ENCODE data around the gene BCKDHB. TPM values are rescaled to one million over a fixed set of nuclear protein-coding genes. Genes with fewer than 3 reads are reported as not detected.

Gene BCKDHB
- total RNA-seq, 2 experiments from 2014 or later = 16.4 to 17.7 TPM

DNA sequence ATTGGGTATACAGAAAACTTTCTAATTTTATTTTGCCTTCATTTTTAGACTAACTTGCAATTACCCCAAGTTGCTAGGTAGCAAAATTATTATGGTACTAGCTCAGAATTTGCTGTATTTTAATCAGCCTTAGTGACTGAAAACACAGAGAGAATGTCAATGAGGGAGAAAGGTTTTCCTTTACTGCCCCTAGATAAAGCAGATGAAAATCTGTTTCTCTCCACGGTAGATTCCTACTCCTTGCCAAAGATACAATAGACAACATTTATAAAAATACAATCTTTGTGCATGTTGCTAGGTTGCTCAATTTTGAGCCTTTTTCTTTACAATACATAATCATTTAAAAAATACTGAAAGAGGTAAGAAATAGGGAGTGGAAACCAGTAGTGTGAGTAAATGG lies 222.2 kb downstream of the BCKDHB start:
- intact Hi-C loops (cut with micrococcal nuclease) = no loop called here
- Mint-ChIP-seq H3K4me3 (no peak overlapping the region), H3K36me3 (no peaks in the 10 kb centered on the region), H3K9me3 (no peaks in the 10 kb centered on the region), H3K27ac (no peak overlapping the region), H3K27me3 (no peaks in the 10 kb centered on the region), H3K4me1 (ENCODE audit: low read depth) (no peaks in the 10 kb centered on the region)
- CTCF ChIA-PET = interaction anchor here (1.3 kb wide), 1 partner anchor 10 kb away, joined by 3 read pairs; no protein-coding TSS in a partner anchor
- DNase-seq = no peak
- POLR2A ChIA-PET = no interaction called here

DNA sequence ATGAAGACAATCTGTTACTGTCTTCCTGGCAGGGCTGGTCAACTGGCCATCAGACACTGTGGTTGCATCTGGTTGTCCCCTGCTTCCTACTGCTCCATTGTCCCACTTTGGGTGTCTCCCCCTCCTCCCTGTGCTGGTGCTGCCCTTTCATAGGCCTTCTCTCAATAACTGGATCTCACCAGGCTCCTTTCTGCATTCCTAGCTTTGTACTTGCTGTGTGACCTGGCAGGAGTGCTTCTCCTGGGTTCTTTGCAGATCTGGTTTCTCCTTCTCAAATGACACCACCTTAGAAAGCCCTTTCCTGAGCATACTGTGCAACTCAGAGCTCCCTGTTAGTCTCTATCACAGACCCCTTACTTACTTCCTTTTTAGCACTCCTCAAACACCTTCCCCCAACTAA lies 223.0 kb downstream of the BCKDHB start:
- Mint-ChIP-seq H3K27ac (no peak overlapping the region), H3K36me3 (no peaks in the 10 kb centered on the region), H3K27me3 (no peaks in the 10 kb centered on the region), H3K4me3 (no peak overlapping the region), H3K9me3 (no peaks in the 10 kb centered on the region), H3K4me1 (ENCODE audit: low read depth) (no peaks in the 10 kb centered on the region)
- DNase-seq = no peak
- POLR2A ChIA-PET = no interaction called here
- CTCF ChIA-PET = interaction anchor here (1.3 kb wide), 1 partner anchor 9 kb away, joined by 3 read pairs; no protein-coding TSS in a partner anchor
- intact Hi-C loops (cut with micrococcal nuclease) = no loop called here

DNA sequence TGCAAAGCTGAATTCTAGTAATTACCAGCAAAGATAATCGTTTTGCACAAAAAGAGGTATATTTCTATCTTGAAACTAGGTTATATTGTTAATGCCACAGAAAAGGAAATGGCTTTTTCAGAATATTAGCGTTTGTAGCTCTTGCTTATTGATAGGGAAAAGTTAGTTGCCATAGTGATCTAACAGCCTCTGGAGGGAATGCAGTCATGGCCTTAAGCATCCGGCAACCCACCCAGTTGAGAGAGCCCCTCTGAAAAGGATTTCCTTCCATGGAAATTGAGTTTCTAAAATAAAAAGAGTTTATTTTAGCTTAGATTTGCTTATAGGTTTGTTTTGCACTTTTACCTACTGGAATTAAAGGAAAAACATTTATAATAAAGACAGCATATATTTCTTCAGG lies 224.5 kb downstream of the BCKDHB start:
- CTCF ChIA-PET = interaction anchor here (1.8 kb wide), 1 partner anchor 117 kb away, joined by 4 read pairs; no protein-coding TSS in a partner anchor
- H3K4me1 Mint-ChIP-seq (ENCODE audit: low read depth) = no peaks in the 10 kb centered on the region
- no peaks in the 10 kb centered on the region for H3K27me3 Mint-ChIP-seq
- no peaks in the 10 kb centered on the region for H3K9me3 Mint-ChIP-seq
- POLR2A ChIA-PET = no interaction called here
- H3K27ac Mint-ChIP-seq = no peak overlapping the region
- no peak overlapping the region for H3K4me3 Mint-ChIP-seq
- no peak for DNase-seq
- H3K36me3 Mint-ChIP-seq = no peaks in the 10 kb centered on the region
- intact Hi-C loops (cut with micrococcal nuclease) = loop anchor here (10.0 kb wide), 1 partner anchor 196 kb away; no protein-coding TSS in a partner anchor

DNA sequence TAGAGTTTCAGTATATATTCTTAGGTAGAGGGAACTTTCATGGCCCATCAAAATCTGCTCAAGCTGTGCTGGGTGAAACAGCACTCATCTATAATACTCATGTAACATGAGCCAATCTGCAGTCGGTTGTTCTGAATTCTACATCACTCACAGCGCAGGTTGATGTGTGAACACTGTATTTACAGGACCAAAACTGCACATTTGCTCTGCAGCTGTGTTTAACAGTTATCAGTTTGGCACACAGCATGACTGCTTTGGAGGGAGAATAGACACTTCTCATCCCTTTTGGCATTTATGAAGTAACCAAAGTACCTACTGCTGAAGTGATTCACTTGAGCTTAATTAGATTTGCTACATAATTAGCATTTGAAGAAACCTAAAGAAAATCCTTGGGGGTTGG lies 225.1 kb downstream of the BCKDHB start:
- H3K4me1 Mint-ChIP-seq (ENCODE audit: low read depth) = no peaks in the 10 kb centered on the region
- no peaks in the 10 kb centered on the region for H3K9me3 Mint-ChIP-seq
- DNase-seq = no peak
- H3K27me3 Mint-ChIP-seq = no peaks in the 10 kb centered on the region
- no peak overlapping the region for H3K4me3 Mint-ChIP-seq
- no peaks in the 10 kb centered on the region for H3K36me3 Mint-ChIP-seq
- intact Hi-C loops (cut with micrococcal nuclease) = loop anchor here (10.0 kb wide), 1 partner anchor 197 kb away; no protein-coding TSS in a partner anchor
- H3K27ac Mint-ChIP-seq = no peak overlapping the region
- ChIA-PET CTCF (interaction anchor here (1.8 kb wide), 1 partner anchor 117 kb away, joined by 4 read pairs; no protein-coding TSS in a partner anchor), POLR2A (no interaction called here)

DNA sequence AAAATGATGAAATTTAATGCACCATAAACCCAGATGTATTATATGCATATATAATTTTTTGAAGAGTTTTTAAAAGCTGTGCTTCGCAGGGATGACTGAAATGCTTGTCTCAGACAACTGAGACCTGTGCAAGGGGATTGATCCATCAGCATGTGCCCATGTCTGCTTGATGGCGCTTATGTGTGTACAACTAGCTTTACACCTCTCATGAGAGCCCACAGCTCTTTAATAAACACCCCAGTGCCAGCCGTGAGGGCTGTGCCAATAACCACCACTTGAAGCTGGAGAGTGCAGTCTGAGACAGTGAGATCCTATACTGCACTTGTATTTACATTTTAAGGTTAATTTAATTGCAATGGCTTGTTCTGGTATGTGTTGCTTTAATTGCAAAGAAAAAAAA lies 225.5 kb downstream of the BCKDHB start:
- no peak overlapping the region for H3K4me3 Mint-ChIP-seq
- no peaks in the 10 kb centered on the region for H3K9me3 Mint-ChIP-seq
- no peaks in the 10 kb centered on the region for H3K4me1 Mint-ChIP-seq (ENCODE audit: low read depth)
- H3K36me3 Mint-ChIP-seq = no peaks in the 10 kb centered on the region
- ChIA-PET CTCF (no interaction called here), POLR2A (no interaction called here)
- H3K27ac Mint-ChIP-seq = no peak overlapping the region
- intact Hi-C loops (cut with micrococcal nuclease) = loop anchor here (10.0 kb wide), 1 partner anchor 197 kb away; no protein-coding TSS in a partner anchor
- DNase-seq = no peak
- H3K27me3 Mint-ChIP-seq = no peaks in the 10 kb centered on the region

DNA sequence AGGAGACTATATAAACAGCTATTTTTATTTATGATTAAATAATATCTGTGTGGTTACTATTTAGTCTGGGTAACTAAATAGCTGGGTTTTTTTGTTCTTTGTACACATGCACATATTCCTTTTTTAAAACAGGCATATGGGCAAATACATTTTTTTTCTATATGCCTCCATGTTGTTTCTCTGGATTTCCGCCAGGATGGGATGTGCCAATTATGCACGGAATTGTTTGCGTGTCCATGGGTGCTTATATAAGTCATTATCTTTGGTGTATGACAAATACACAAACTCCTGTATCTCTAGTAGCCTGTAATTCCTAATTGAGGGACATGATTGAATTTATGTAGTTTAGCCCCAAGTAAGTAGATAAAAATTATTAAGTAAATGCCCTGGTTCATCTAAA lies 226.9 kb downstream of the BCKDHB start:
- POLR2A ChIA-PET = no interaction called here
- H3K27ac Mint-ChIP-seq = no peak overlapping the region
- DNase-seq = no peak
- intact Hi-C loops (cut with micrococcal nuclease) = loop anchor here (10.0 kb wide), 1 partner anchor 199 kb away; no protein-coding TSS in a partner anchor
- CTCF ChIA-PET = no interaction called here
- no peaks in the 10 kb centered on the region for H3K36me3 Mint-ChIP-seq
- H3K9me3 Mint-ChIP-seq = no peaks in the 10 kb centered on the region
- H3K27me3 Mint-ChIP-seq = no peaks in the 10 kb centered on the region
- H3K4me3 Mint-ChIP-seq = no peak overlapping the region
- H3K4me1 Mint-ChIP-seq (ENCODE audit: low read depth) = no peaks in the 10 kb centered on the region

DNA sequence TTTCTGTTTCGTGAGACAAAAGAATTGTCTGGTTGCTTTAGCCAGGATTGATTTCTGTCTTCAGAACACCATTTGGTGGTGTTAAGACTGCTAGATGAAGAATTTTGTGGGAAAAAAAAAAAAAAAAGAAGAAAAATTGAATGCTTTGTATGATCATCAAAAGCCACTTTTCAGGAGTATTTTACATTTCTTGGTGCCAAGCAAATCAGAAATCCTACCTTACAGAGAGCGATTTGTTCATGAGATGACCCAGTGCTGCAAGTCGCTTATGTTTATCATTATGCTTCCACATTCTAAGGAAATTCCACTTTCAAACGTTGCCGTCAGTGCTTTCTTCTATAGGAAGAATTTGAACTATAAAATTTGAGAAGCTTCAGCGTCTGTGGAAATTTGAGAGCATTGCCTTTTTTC lies 228.7 kb downstream of the BCKDHB start:
- intact Hi-C loops (cut with micrococcal nuclease) = loop anchor here (10.0 kb wide), 1 partner anchor 200 kb away; no protein-coding TSS in a partner anchor
- Mint-ChIP-seq H3K36me3 (no peaks in the 10 kb centered on the region), H3K27ac (no peak overlapping the region), H3K4me3 (no peak overlapping the region), H3K4me1 (ENCODE audit: low read depth) (no peaks in the 10 kb centered on the region), H3K9me3 (no peaks in the 10 kb centered on the region), H3K27me3 (no peaks in the 10 kb centered on the region)
- ChIA-PET CTCF (no interaction called here), POLR2A (no interaction called here)
- DNase-seq = no peak

DNA sequence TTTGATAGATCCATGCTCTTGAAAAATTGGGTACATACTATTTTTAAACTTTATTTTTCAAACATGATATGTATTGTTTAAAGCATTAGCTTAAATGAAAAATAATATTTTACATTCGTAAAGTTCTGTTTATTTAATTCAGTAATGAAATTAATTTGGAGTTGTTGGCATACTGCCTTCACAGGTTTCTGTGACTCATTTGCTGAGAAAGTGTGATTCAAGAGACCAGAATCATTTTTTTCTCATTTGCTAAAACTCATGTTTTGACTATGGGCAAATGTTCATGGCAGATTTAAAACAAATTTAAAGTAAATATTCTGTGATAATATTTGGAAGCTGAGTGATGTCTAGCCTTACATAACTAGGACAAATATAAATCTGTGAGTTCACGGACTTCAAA lies 230.4 kb downstream of the BCKDHB start:
- H3K4me1 Mint-ChIP-seq (ENCODE audit: low read depth) = no peaks in the 10 kb centered on the region
- H3K9me3 Mint-ChIP-seq = no peaks in the 10 kb centered on the region
- DNase-seq = no peak
- H3K36me3 Mint-ChIP-seq = no peaks in the 10 kb centered on the region
- no peak overlapping the region for H3K27ac Mint-ChIP-seq
- ChIA-PET POLR2A (no interaction called here), CTCF (interaction anchor here (0.7 to 1.6 kb wide), 4 partner anchors 14 to 1417 kb away, joined by 3 to 4 read pairs (median 4); no protein-coding TSS in a partner anchor)
- H3K4me3 Mint-ChIP-seq = no peak overlapping the region
- H3K27me3 Mint-ChIP-seq = no peaks in the 10 kb centered on the region
- intact Hi-C loops (cut with micrococcal nuclease) = loop anchor here (10.0 kb wide), 1 partner anchor 202 kb away; no protein-coding TSS in a partner anchor

DNA sequence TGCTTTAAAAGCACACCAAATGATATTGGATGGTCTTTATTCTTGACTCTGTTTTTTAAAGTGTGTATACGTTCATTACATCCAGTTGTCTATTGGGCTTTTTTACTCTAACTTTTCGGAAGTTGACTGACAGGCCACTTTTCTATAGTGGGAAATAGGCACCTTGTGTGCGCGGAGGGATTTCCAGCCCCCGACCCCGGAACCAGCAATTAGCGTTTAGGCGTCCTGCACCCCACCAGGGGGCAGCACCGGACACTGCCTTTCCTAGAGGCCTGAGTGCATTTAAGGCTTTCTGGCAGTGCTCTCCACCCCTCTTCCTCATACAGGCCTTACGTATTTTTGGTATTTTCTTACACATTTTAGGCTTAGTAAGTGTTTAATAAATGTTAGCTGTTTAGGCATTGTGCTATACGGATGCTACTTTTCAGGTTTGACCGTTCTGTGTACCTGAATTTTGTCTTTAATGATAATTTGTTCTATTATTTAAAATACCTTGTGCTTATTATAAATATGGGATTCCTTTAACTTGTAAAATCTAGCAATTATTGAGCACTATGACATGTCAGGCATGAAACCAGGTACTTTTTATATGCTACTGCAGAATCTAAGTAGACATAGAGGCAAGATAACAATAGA lies 231.8 kb downstream of the BCKDHB start:
- H3K4me3 Mint-ChIP-seq = no peak overlapping the region
- intact Hi-C loops (cut with micrococcal nuclease) = loop anchor here (1.0 to 10.0 kb wide), 2 partner anchors 204 to 1415 kb away; no protein-coding TSS in a partner anchor
- POLR2A ChIA-PET = no interaction called here
- no peaks in the 10 kb centered on the region for H3K4me1 Mint-ChIP-seq (ENCODE audit: low read depth)
- H3K36me3 Mint-ChIP-seq = no peaks in the 10 kb centered on the region
- no peak overlapping the region for H3K27ac Mint-ChIP-seq
- DNase-seq = peak; percentile 68
- CTCF ChIA-PET = interaction anchor here (0.6 to 1.6 kb wide), 3 partner anchors 10 to 21 kb away, joined by 3 to 4 read pairs (median 3); no protein-coding TSS in a partner anchor
- no peaks in the 10 kb centered on the region for H3K27me3 Mint-ChIP-seq
- H3K9me3 Mint-ChIP-seq = no peaks in the 10 kb centered on the region

DNA sequence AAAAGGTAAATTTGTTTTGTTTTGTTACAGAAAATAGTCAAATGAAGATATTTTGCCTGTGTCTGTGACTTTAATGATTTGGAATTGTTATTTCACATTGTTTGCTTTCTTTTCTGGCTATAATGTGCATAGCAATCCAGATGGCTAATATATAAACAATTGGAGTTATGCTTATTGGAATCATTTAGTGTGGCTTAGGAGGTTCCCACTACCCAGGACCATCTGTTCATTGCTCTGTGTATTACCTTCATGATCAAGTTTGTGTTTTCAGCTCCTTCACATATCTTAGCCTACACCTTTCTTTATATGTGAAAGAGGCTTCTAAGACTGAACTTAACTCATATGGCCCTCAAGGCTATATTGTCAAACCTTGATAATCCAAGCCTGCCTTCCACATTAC lies 232.9 kb downstream of the BCKDHB start:
- Mint-ChIP-seq H3K36me3 (no peaks in the 10 kb centered on the region), H3K27me3 (no peaks in the 10 kb centered on the region), H3K9me3 (no peaks in the 10 kb centered on the region), H3K4me1 (ENCODE audit: low read depth) (no peaks in the 10 kb centered on the region), H3K4me3 (no peak overlapping the region), H3K27ac (no peak overlapping the region)
- CTCF ChIA-PET = interaction anchor here (0.9 to 1.2 kb wide), 2 partner anchors 11 to 108 kb away, joined by 3 read pairs; no protein-coding TSS in a partner anchor
- POLR2A ChIA-PET = no interaction called here
- intact Hi-C loops (cut with micrococcal nuclease) = loop anchor here (10.0 kb wide), 1 partner anchor 205 kb away; no protein-coding TSS in a partner anchor
- no peak for DNase-seq

DNA sequence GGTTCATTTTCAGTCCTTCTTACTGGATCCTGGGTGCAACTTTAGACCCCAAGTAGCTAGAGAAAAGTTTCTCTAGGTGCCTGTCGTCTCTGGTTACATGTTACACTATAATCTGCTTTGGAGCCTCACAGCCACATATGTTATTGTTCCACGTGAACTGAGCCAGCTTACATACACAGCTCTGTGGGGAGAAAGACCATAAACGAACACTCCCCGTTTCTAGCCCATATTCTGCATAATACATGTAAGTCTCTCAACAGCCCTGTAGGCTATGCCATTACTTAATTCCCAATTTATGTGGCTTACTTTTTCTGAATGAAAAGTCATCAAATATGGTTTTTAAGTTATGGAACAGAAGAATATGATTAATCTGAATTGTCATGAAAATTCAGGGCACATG lies 233.8 kb downstream of the BCKDHB start:
- H3K4me3 Mint-ChIP-seq = no peak overlapping the region
- ChIA-PET POLR2A (no interaction called here), CTCF (interaction anchor here (0.9 kb wide), 1 partner anchor 107 kb away, joined by 3 read pairs; no protein-coding TSS in a partner anchor)
- H3K4me1 Mint-ChIP-seq (ENCODE audit: low read depth) = no peaks in the 10 kb centered on the region
- no peaks in the 10 kb centered on the region for H3K27me3 Mint-ChIP-seq
- H3K27ac Mint-ChIP-seq = no peak overlapping the region
- DNase-seq = no peak
- H3K36me3 Mint-ChIP-seq = no peaks in the 10 kb centered on the region
- H3K9me3 Mint-ChIP-seq = no peaks in the 10 kb centered on the region
- intact Hi-C loops (cut with micrococcal nuclease) = no loop called here

DNA sequence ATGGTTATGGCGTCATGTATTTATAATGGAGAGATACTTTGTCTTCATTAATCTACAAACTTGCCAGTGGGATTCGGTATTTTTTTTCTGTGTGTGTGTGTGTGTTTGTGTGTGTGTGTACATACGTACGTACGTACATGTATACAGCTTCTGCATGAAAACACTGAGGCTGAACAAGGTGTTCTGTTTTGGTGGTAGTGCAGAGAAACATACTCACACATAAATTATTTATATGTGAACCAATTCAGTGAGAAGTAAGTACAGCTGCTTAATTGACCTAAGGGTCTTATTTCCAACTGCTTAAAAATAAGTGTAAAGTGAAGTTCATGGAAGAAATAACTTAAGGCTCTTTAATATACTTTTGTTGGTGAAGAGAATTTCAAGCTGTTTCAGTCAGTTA lies 234.2 kb downstream of the BCKDHB start:
- no peak overlapping the region for H3K4me3 Mint-ChIP-seq
- no peaks in the 10 kb centered on the region for H3K27me3 Mint-ChIP-seq
- no peaks in the 10 kb centered on the region for H3K36me3 Mint-ChIP-seq
- CTCF ChIA-PET = no interaction called here
- no peaks in the 10 kb centered on the region for H3K9me3 Mint-ChIP-seq
- intact Hi-C loops (cut with micrococcal nuclease) = no loop called here
- no peak for DNase-seq
- H3K4me1 Mint-ChIP-seq (ENCODE audit: low read depth) = no peaks in the 10 kb centered on the region
- POLR2A ChIA-PET = no interaction called here
- H3K27ac Mint-ChIP-seq = no peak overlapping the region

DNA sequence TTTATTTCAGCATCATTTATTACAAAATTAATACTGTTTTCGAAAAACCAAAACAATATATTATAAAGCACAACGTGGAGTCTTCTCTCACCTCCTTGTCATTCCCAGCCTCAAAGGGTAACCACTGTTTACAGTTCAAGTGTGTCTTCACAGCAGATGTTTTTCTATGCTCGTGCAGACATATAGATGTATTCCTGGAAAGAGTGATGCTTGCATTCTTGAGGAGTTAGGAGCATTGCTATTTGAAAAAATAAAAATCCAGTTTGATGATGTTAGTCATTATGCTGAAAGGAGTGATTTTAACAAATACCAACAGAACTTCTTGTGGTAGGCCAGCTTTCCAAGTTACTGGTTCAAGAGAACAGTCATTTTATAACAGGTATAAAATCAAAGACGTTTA lies 234.9 kb downstream of the BCKDHB start:
- intact Hi-C loops (cut with micrococcal nuclease) = no loop called here
- CTCF ChIA-PET = interaction anchor here (0.6 kb wide), 1 partner anchor 1715 kb away, joined by 3 read pairs; no protein-coding TSS in a partner anchor
- H3K9me3 Mint-ChIP-seq = no peaks in the 10 kb centered on the region

More for the DNA sequence above, 234.9 kb downstream of the BCKDHB start:
- Mint-ChIP-seq H3K4me3 (no peak overlapping the region), H3K4me1 (ENCODE audit: low read depth) (no peaks in the 10 kb centered on the region), H3K27ac (no peak overlapping the region), H3K36me3 (no peaks in the 10 kb centered on the region), H3K27me3 (no peaks in the 10 kb centered on the region)
- no peak for DNase-seq
- POLR2A ChIA-PET = no interaction called here
